ENCODE results near the gene SPINT1.

Gene SPINT1

DNA sequence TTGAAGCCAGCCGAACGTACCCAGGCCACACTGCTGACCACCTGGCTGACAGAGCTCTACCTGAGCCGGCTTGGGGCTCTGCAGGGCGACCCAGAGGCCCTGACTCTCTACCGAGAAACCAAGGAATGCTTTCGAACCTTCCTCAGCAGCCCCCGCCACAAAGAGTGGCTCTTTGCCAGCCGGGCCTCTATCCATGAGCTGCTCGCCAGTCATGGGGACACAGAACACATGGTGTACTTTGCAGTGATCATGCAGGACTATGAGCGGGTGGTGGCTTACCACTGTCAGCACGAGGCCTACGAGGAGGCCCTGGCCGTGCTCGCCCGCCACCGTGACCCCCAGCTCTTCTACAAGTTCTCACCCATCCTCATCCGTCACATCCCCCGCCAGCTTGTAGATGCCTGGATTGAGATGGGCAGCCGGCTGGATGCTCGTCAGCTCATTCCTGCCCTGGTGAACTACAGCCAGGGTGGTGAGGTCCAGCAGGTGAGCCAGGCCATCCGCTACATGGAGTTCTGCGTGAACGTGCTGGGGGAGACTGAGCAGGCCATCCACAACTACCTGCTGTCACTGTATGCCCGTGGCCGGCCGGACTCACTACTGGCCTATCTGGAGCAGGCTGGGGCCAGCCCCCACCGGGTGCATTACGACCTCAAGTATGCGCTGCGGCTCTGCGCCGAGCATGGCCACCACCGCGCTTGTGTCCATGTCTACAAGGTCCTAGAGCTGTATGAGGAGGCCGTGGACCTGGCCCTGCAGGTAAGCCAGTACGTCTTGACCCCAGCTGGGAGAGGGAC is 56.6 kb downstream of the SPINT1 start:
- no peak for DNase-seq (ENCODE audit: low spot score)
- no peaks in the 10 kb centered on the region for H3K27me3 Mint-ChIP-seq (ENCODE audit: low read depth)
- H3K9me3 Mint-ChIP-seq = no peaks in the 10 kb centered on the region
- no peak overlapping the region for H3K27ac Mint-ChIP-seq
- H3K4me3 Mint-ChIP-seq = no peak overlapping the region
- H3K36me3 Mint-ChIP-seq (ENCODE audit: low read depth) = peaks cover 40% of the 10 kb centered on the region
- H3K4me1 Mint-ChIP-seq (ENCODE audit: low read depth) = peaks cover 11% of the 10 kb centered on the region

GRCh38 chr15:40901053-40901443 is 57.2 kb downstream of the SPINT1 start:
- H3K4me3 Mint-ChIP-seq = no peak overlapping the region

DNA sequence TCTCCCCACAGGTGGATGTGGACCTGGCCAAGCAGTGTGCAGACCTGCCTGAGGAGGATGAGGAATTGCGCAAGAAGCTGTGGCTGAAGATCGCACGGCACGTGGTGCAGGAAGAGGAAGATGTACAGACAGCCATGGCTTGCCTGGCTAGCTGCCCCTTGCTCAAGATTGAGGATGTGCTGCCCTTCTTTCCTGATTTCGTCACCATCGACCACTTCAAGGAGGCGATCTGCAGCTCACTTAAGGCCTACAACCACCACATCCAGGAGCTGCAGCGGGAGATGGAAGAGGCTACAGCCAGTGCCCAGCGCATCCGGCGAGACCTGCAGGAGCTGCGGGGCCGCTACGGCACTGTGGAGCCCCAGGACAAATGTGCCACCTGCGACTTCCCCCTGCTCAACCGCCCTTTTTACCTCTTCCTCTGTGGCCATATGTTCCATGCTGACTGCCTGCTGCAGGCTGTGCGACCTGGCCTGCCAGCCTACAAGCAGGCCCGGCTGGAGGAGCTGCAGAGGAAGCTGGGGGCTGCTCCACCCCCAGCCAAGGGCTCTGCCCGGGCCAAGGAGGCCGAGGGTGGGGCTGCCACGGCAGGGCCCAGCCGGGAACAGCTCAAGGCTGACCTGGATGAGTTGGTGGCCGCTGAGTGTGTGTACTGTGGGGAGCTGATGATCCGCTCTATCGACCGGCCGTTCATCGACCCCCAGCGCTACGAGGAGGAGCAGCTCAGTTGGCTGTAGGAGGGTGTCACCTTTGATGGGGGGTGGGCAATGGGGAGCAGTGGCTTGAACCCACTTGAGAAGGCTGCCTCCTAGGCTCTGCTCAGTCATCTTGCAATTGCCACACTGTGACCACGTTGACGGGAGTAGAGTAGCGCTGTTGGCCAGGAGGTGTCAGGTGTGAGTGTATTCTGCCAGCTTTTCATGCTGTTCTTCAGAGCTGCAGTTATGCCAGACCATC is 59.0 kb downstream of the SPINT1 start:
- Mint-ChIP-seq H3K4me3 (no peak overlapping the region), H3K4me1 (ENCODE audit: low read depth) (peaks cover 12% of the 10 kb centered on the region), H3K9me3 (no peaks in the 10 kb centered on the region), H3K27me3 (ENCODE audit: low read depth) (no peaks in the 10 kb centered on the region), H3K36me3 (ENCODE audit: low read depth) (peaks cover 30% of the 10 kb centered on the region), H3K27ac (no peak overlapping the region)
- DNase-seq (ENCODE audit: low spot score) = no peak

More at GRCh38 chr15:40901053-40901443, 57.2 kb downstream of the SPINT1 start:
- Mint-ChIP-seq H3K4me1 (ENCODE audit: low read depth) (peaks cover 8% of the 10 kb centered on the region), H3K27ac (no peak overlapping the region), H3K27me3 (ENCODE audit: low read depth) (no peaks in the 10 kb centered on the region), H3K36me3 (ENCODE audit: low read depth) (peaks cover 40% of the 10 kb centered on the region), H3K9me3 (no peaks in the 10 kb centered on the region)
- DNase-seq (ENCODE audit: low spot score) = no peak

- H3K27ac Mint-ChIP-seq = peak overlapping the region; percentile 71
- DNase-seq (ENCODE audit: low spot score) = no peak
Observed at GRCh38 chr15:40904552-40905201, 60.8 kb downstream of the SPINT1 start.

GRCh38 chr15:40906091-40906990 is 62.5 kb downstream of the SPINT1 start:
- Mint-ChIP-seq H3K36me3 (ENCODE audit: low read depth) (peaks cover 17% of the 10 kb centered on the region), H3K9me3 (no peaks in the 10 kb centered on the region), H3K27ac (no peak overlapping the region), H3K27me3 (ENCODE audit: low read depth) (no peaks in the 10 kb centered on the region), H3K4me1 (ENCODE audit: low read depth) (peaks cover 14% of the 10 kb centered on the region), H3K4me3 (peak overlapping the region; percentile 76)
- peak; percentile 75 for DNase-seq (ENCODE audit: low spot score)

More at GRCh38 chr15:40904552-40905201, 60.8 kb downstream of the SPINT1 start:
- H3K27me3 Mint-ChIP-seq (ENCODE audit: low read depth) = no peaks in the 10 kb centered on the region
- no peak overlapping the region for H3K4me3 Mint-ChIP-seq
- H3K36me3 Mint-ChIP-seq (ENCODE audit: low read depth) = peaks cover 22% of the 10 kb centered on the region
- peaks cover 12% of the 10 kb centered on the region for H3K4me1 Mint-ChIP-seq (ENCODE audit: low read depth)
- no peaks in the 10 kb centered on the region for H3K9me3 Mint-ChIP-seq

DNA sequence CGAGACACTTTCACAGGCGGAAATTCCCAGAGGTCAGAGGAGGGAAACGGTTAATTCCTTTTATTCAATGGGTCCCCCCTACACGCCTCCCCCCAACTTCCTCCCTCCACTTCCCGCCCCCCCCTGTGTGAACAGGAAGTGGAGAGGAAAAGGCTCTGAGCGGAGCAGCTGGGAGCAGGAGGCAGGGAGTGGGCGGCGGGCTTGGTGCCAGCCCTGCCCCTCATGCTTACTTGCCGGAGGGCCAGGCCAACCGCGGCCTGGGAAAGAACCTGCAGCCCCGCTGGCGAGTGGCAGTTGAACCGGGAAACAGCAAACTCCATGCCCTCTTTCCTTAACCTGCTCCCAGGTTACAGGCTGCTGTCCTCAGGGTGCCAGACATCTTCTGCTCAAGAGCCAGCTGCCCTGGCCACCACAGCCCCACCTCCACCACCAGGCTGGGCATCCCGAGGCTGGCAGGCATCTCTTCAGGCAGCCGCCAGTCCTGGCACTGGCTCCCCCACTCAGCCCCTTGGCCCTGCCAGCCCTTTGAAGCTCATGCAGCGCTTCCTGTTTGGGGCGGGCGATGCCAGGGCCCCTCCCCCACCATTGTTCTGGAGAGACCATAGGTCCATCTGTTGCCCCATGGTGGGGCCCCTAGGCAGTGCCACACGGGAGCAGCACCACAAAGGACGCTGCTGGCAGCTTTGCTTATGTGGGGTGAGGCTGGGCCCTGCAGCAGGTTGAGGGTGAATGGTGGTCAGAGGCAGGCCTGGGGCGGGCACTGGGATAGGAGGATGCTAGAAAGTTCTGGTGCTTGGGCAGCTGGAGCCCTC is 63.3 kb downstream of the SPINT1 start:
- peaks cover 17% of the 10 kb centered on the region for H3K36me3 Mint-ChIP-seq (ENCODE audit: low read depth)
- peak overlapping the region; percentile 76 for H3K4me3 Mint-ChIP-seq
- H3K4me1 Mint-ChIP-seq (ENCODE audit: low read depth) = peaks cover 14% of the 10 kb centered on the region
- H3K27ac Mint-ChIP-seq = peak overlapping the region; percentile 70
- H3K27me3 Mint-ChIP-seq (ENCODE audit: low read depth) = no peaks in the 10 kb centered on the region
- DNase-seq (ENCODE audit: low spot score) = peak; percentile 23
- no peaks in the 10 kb centered on the region for H3K9me3 Mint-ChIP-seq

Data from T-helper 2 cell treated with Interferon-gamma antibody and Interleukin-4, amounts not matched to agents 5 μg/mL and 100 μg/mL, for 36 hours (primary cell).